ENCODE results near the gene LINGO3. TPM values are rescaled to one million over a fixed set of nuclear protein-coding genes. Genes with fewer than 3 reads are reported as not detected.

Gene LINGO3
- total and polyA plus RNA-seq, 10 donors: 0.26 to 2.6 (median 0.76) TPM

DNA sequence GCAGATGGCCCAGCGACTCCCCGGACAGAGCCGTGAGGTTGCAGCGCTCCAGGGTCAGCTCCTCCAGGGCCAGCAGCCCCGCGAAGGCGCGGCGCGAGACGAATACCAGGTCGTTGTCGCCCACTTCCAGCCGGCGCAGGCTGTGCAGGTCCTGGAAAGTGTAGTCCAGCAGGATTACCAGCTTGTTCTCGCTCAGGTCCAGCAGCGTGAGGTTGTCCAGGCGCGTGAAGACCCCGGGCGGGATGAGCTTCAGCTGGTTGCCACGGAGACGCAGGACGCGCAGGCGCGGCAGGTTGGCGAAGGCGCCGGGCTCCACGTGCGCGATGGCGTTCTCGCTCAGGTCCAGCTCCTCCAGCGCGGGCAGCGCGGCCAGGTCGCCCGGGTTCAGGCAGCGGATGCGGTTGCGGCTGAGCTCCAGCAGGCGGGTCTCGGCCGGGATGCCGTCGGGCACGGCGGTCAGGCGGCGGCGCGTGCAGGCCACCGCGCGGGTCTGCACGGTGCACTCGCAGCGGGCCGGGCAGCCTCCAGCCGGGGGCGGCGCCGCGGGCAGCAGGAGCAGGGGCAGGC is 16.7 kb downstream of the LINGO3 start:
- Histone ChIP-seq H3K36me3 (peaks cover 0 to 52% (median 3%) of the 10 kb centered on the region in 6 donors), H3K9me3 (no peaks in the 10 kb centered on the region), H3K4me1 (peaks cover 21 to 100% (median 82%) of the 10 kb centered on the region in 6 donors), H3K27me3 (replicated peaks in 1 of 7) (peaks cover 0 to 67% (median 34%) of the 10 kb centered on the region in 7 donors), H3K27ac (peak overlapping the region in 7 of 8 donors; percentile 91 to 99 (median 93)), H3K4me3 (peak overlapping the region; percentile 25 to 86 (median 75))
- intact Hi-C loops (cut with DNase I; ENCODE audit: low total_unique reads): no loop called here
- WGBS, 5 donors: 28 to 67% (median 47%) methylated on average over 32 to 67 of the region's 67 CpGs
- DNase-seq: peak; percentile 85
- TF ChIP-seq POLR2A (IDR thresholded peaks at IDR 0.05) (no peak), POLR2AphosphoS5 (IDR thresholded peaks at IDR 0.05) (no peak), CTCF (IDR thresholded peaks at IDR 0.05 in 8 of 11, conservative IDR thresholded peaks at IDR 0.05 in 3 of 11) (no peak)

DNA sequence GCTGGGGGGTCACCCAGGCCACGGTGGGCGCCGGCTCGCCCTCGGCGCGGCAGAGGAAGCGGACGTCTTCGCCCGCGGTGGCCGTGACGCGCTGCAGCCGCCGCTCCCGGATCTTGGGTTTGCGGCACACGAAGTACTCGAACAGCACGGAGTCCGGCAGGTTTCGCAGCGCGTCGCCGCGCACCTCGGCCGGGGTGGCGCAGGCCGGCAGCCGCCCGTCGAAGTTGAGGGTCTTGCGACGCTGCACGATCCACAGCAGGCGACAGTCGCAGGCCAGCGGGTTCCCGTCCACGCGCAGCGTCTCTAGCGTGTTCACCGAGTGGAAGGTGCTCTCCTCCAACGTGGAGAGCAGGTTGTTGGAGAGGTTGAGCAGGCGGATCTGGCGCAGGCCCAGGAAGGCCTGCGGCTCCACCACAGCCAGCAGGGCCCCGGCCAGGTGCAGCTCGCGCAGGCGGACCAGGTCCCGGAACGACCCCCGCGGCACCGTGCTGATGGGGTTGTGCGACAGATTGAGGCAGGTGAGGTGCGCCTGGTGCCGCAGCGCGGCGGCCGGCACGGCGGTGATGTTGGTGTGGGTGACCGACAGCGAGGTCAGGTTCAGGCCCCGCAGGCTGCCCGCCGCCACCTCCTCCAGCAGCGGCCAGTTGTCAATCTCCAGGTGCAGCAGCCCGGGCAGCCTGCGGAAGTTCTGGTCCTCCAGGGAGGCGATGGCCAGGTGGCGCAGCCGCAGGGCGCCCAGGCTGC is 17.3 kb downstream of the LINGO3 start:
- Histone ChIP-seq H3K4me3 (peak overlapping the region; percentile 25 to 86 (median 75)), H3K27me3 (replicated peaks in 1 of 7) (peaks cover 0 to 61% (median 34%) of the 10 kb centered on the region in 7 donors), H3K36me3 (peaks cover 0 to 46% (median 3%) of the 10 kb centered on the region in 6 donors), H3K4me1 (peaks cover 21 to 100% (median 76%) of the 10 kb centered on the region in 6 donors), H3K9me3 (no peaks in the 10 kb centered on the region), H3K27ac (peak overlapping the region; percentile 78 to 99 (median 92))
- intact Hi-C loops (cut with DNase I; ENCODE audit: low total_unique reads): no loop called here
- DNase-seq: peak; percentile 90
- WGBS, 5 donors: 0 to 2% (median 2%) methylated on average over 13 to 82 of the region's 82 CpGs
- no peak for TF ChIP-seq CTCF (IDR thresholded peaks at IDR 0.05 in 8 of 11, conservative IDR thresholded peaks at IDR 0.05 in 3 of 11)
- peak in 2 of 3 donors; percentile 10 to 61 for TF ChIP-seq POLR2AphosphoS5 (IDR thresholded peaks at IDR 0.05)
- no peak for TF ChIP-seq POLR2A (IDR thresholded peaks at IDR 0.05)

DNA sequence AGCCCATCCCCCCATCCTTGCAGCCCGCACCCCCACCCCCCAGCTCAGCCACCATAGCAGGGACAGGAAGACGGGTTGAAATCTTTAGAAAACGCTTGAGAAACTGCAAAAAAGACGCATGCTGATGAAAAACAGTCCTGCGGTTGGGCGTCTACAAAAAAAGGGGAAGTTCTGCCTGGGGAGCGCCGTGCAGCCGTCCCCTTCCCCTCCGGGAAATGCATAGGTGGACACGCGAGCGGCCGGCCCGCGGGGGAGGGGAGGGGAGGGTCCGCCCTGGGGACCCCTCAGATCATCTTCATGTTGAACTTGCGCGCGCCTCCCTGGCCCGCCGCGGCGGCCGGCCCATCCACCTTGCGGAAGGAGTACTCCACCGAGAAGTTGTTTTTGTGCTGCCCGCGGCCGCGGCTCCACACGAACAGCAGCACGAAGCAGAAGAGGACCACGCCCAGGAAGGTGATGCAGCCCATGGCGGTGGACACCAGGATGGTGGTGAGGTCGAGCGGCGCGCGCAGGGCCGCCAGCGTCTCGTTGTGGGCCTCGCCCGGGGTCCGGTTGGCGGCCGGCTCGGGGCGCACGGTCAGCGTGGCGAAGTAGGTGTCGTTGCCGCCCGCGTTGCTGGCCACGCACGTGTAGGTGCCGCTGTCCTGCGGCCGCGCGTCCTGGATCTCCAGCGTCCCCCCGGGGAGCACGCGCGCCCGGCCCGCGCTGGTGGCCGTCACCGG is 18.1 kb downstream of the LINGO3 start:
- TF ChIP-seq POLR2A (IDR thresholded peaks at IDR 0.05) (no peak), POLR2AphosphoS5 (IDR thresholded peaks at IDR 0.05) (peak; percentile 61 to 87 (median 73))
- Histone ChIP-seq H3K27me3 (replicated peaks in 1 of 7) (peaks cover 0 to 61% (median 34%) of the 10 kb centered on the region in 7 donors), H3K4me1 (peaks cover 21 to 100% (median 71%) of the 10 kb centered on the region in 6 donors), H3K27ac (peak overlapping the region; percentile 78 to 99 (median 92)), H3K36me3 (peaks cover 0 to 38% (median 3%) of the 10 kb centered on the region in 6 donors), H3K9me3 (no peaks in the 10 kb centered on the region), H3K4me3 (peak overlapping the region; percentile 25 to 86 (median 75))
- peak; percentile 94 for DNase-seq
- intact Hi-C loops (cut with DNase I; ENCODE audit: low total_unique reads): no loop called here
- 0 to 1% (median 0%) methylated on average over 21 to 74 of the region's 74 CpGs for WGBS, 5 donors

DNA sequence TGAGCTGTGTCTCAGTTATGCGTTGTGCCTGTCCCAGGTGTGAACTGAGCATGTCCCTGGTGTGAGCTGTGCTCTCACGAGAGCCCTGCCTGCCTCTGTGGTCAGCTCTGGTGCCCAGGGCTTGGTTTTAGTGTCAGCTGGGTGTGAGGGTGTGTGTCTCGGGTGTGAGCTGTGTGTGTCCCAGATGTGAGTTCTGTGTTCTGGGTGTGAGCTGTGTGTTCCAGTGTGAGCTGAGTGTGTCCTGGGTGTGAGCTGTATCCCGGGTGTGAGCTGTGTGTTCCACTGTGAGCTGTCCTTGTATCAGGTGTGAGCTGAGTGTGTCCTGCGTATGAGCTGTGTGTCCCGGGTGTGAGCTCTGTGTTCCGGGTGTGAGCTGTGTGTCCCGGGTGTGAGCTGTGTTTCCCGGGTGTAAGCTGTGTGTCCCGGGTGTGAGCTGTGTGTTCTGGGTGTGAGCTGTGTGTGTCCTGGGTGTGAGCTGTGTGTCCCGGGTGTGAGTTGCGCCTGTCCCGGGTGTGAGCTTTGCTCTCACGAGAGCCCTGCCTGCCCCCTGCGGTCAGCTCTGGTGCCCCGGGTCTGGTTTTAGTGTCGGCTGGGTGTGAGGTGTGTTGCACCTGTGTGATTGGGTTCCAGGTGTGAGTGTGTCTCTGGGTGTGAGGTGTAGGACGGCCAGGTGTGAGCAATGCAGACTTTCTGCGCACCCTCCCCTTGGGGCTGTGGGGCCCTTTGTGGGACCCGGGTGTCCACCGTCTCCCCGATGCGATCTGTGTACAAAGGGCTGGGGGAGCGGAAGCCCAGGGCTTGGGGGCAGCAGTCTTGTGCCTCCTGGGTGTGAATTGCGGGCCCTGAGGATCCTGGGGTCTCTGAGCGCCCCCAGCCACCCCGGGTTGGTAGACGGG is 18.9 kb downstream of the LINGO3 start:
- 19 to 48% (median 29%) methylated on average over 17 to 28 of the region's 28 CpGs for WGBS, 5 donors
- H3K27me3 ChIP-seq (replicated peaks in 1 of 7): peaks cover 0 to 53% (median 34%) of the 10 kb centered on the region in 7 donors
- peaks cover 21 to 100% (median 65%) of the 10 kb centered on the region in 6 donors for H3K4me1 ChIP-seq
- TF ChIP-seq POLR2AphosphoS5 (IDR thresholded peaks at IDR 0.05): no peak
- TF ChIP-seq POLR2A (IDR thresholded peaks at IDR 0.05): no peak
- no peak for TF ChIP-seq CTCF (IDR thresholded peaks at IDR 0.05 in 8 of 11, conservative IDR thresholded peaks at IDR 0.05 in 3 of 11)
- DNase-seq: no peak
- no peaks in the 10 kb centered on the region for H3K9me3 ChIP-seq
- peaks cover 0 to 30% (median 3%) of the 10 kb centered on the region in 6 donors for H3K36me3 ChIP-seq
- intact Hi-C loops (cut with DNase I; ENCODE audit: low total_unique reads): no loop called here
- H3K27ac ChIP-seq: peak overlapping the region; percentile 78 to 99 (median 92)
- peak overlapping the region; percentile 25 to 86 (median 75) for H3K4me3 ChIP-seq

Data from spleen (tissue), 11 donors.